HEK293 (cell line): ENCODE data around the gene MEGF6.

Experiments
- CTCF ChIA-PET: fragments of 350-600 bp; formaldehyde crosslinking; extraction: SDS; loops from one replicate; lab custom pipeline; 2021; ENCODE audit warnings: antibody characterized with exemption; lab: Yijun Ruan, JAX
- POLR2A ChIA-PET: fragments of 300-600 bp; formaldehyde crosslinking; extraction: SDS; loops from one replicate; lab custom pipeline; 2020; ENCODE audit warnings: antibody characterized with exemption, inconsistent platforms; lab: Yijun Ruan, JAX
- H3K27ac ChIP-seq: fragments of 200-500 bp; sonication (Bioruptor generic); 2 replicates; pipeline ENCODE4 v1.5.1; 2014; ENCODE audit warnings: low read depth, low read length, control low read depth, inconsistent platforms; ENCODE audit errors: extremely low read depth
- H3K36me3 ChIP-seq, 2 experiments: fragments of 200-500 bp in 1 of 2; sonication (Bioruptor generic) in 1 of 2; 1 replicate in 1 of 2; 2 replicates in 1 of 2; pipeline ENCODE4 v1.5.1; 2014 to 2017; ENCODE audit warnings: inconsistent platforms in 2 of 2, low read length in 2 of 2; ENCODE audit not compliant: control insufficient read depth in 2 of 2, insufficient read depth in 1 of 2
- H3K4me1 ChIP-seq: fragments of 200-500 bp; sonication (Bioruptor generic); 2 replicates; pipeline ENCODE4 v1.5.1; 2014; ENCODE audit warnings: mild to moderate bottlenecking, low read length, inconsistent platforms; ENCODE audit not compliant: control insufficient read depth, insufficient read depth
- H3K4me3 ChIP-seq: 2 replicates; pipeline ENCODE4 v1.5.1; 2011; ENCODE audit warnings: low read depth, mild to moderate bottlenecking, control low read depth, low read length, moderate library complexity
- H3K9me3 ChIP-seq: fragments of 200-500 bp; sonication (Bioruptor generic); 2 replicates; pipeline ENCODE4 v1.5.1; 2014; ENCODE audit warnings: low read depth, low read length, inconsistent platforms; ENCODE audit not compliant: control insufficient read depth, insufficient read depth
- GLIS1 ChIP-seq: fragments of 450-650 bp; formaldehyde crosslinking; IDR thresholded peaks from 2 replicates; pipeline ENCODE4 v1.5.1; 2016; ENCODE audit warnings: missing biosample characterization, missing genetic modification characterization
- GLIS2 ChIP-seq: fragments of 450-650 bp; formaldehyde crosslinking; IDR thresholded peaks from 2 replicates; pipeline ENCODE4 v1.5.1; 2016; ENCODE audit warnings: missing biosample characterization, missing genetic modification characterization
- MEIS1 ChIP-seq: sonication (generic); formaldehyde crosslinking; IDR thresholded peaks from 2 replicates; pipeline ENCODE4 v1.8.1; 2022; ENCODE audit warnings: missing genetic modification reagents, mild to moderate bottlenecking, borderline replicate concordance
- RBAK ChIP-seq: fragments of 450-650 bp; formaldehyde crosslinking; IDR thresholded peaks from 2 replicates; pipeline ENCODE4 v1.5.1; 2016; ENCODE audit warnings: missing biosample characterization, missing genetic modification characterization
- SP2 ChIP-seq: fragments of 450-650 bp; formaldehyde crosslinking; IDR thresholded peaks from 2 replicates; pipeline ENCODE4 v1.5.1; 2016; ENCODE audit warnings: missing biosample characterization, missing genetic modification characterization
- ZNF561 ChIP-seq: fragments of 450-650 bp; IDR thresholded peaks from 2 replicates; pipeline ENCODE4 v1.5.1; 2018; ENCODE audit warnings: missing biosample characterization, missing genetic modification characterization, borderline replicate concordance
- ZNF747 ChIP-seq: fragments of 450-650 bp; formaldehyde crosslinking; IDR thresholded peaks from 2 replicates; pipeline ENCODE4 v1.5.1; 2016; ENCODE audit warnings: missing biosample characterization, missing genetic modification characterization
- ZNF776 ChIP-seq: fragments of 450-650 bp; formaldehyde crosslinking; IDR thresholded peaks from 2 replicates; pipeline ENCODE4 v1.5.0; 2017; ENCODE audit warnings: missing biosample characterization, missing genetic modification characterization, borderline replicate concordance
- ZNF843 ChIP-seq: fragments of 450-650 bp; formaldehyde crosslinking; IDR thresholded peaks from 2 replicates; pipeline ENCODE4 v1.5.1; 2016; ENCODE audit warnings: missing biosample characterization, missing genetic modification characterization
- TF ChIP-seq, protein P1 (sequence below): fragments of 450-650 bp; formaldehyde crosslinking; optimal IDR thresholded peaks from 2 replicates; pipeline ENCODE3; 2016; ENCODE audit warnings: missing biosample characterization, mild to moderate bottlenecking, missing genetic modification characterization
- TF ChIP-seq, protein P2 (sequence below): fragments of 450-650 bp; formaldehyde crosslinking; IDR thresholded peaks from 2 replicates; pipeline ENCODE4 v1.5.0; 2017; ENCODE audit warnings: missing biosample characterization, missing genetic modification characterization, borderline replicate concordance
- TF ChIP-seq, protein P3 (sequence below): fragments of 450-650 bp; formaldehyde crosslinking; conservative IDR thresholded peaks from 2 replicates; pipeline ENCODE4 v1.5.1; 2016; ENCODE audit warnings: low read depth, missing biosample characterization, missing genetic modification characterization

Gene MEGF6

DNA sequence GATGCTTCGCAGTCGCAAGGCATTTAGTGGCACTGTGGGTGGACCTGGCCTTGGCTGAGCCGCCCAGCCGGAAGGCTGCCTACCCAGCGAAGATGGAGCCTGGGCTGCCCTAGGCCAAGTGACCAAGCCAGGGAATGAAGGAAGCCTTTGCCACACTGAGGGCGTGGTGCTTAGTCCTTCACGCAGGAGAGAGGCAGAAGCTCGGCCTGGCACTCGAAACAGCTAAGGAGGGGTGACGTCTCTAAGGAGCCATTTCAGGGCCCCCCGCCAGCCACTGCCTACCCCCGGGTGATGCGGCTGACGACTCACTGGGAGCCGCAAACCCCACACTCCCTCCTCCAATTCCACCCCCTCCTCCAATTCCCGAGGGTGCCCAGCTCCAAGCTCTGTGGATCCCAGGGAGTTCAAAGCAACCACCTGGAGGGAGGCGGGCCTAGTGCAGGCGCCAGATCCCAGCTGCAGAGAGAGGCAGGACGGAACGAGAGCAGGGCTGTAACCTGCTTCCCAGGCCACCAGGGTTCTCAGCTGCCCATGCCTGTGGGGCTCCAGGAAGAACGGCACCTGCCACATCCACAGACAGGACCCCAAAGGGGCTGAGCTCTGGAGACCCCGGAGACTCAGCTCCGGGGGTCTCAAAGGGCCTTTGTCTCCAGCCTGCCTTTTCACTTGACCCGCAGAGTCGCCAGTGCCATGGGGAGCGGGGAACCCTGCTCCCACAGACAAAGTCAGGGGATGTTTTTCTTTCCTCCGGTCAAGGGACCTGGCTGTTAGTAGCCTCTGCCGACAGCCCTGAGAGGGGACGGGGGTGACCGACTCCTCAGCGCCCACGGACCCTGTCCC is 81.0 kb downstream of the MEGF6 start (continued):
- TF ChIP-seq, protein P1, sequence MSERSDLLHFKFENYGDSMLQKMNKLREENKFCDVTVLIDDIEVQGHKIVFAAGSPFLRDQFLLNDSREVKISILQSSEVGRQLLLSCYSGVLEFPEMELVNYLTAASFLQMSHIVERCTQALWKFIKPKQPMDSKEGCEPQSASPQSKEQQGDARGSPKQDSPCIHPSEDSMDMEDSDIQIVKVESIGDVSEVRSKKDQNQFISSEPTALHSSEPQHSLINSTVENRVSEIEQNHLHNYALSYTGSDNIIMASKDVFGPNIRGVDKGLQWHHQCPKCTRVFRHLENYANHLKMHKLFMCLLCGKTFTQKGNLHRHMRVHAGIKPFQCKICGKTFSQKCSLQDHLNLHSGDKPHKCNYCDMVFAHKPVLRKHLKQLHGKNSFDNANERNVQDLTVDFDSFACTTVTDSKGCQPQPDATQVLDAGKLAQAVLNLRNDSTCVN (tag by site-specific recombination) = peak; percentile 2
- TF ChIP-seq MEIS1 (CRISPR knock-in tag) (no peak), SP2 (tag by site-specific recombination) (0 out of 2 replicates have a peak, but pooled peaks have one; percentile 6), ZNF776 (tag by site-specific recombination) (no peak), ZNF747 (tag by site-specific recombination) (no peak), ZNF843 (no peak)
- TF ChIP-seq, protein P2, sequence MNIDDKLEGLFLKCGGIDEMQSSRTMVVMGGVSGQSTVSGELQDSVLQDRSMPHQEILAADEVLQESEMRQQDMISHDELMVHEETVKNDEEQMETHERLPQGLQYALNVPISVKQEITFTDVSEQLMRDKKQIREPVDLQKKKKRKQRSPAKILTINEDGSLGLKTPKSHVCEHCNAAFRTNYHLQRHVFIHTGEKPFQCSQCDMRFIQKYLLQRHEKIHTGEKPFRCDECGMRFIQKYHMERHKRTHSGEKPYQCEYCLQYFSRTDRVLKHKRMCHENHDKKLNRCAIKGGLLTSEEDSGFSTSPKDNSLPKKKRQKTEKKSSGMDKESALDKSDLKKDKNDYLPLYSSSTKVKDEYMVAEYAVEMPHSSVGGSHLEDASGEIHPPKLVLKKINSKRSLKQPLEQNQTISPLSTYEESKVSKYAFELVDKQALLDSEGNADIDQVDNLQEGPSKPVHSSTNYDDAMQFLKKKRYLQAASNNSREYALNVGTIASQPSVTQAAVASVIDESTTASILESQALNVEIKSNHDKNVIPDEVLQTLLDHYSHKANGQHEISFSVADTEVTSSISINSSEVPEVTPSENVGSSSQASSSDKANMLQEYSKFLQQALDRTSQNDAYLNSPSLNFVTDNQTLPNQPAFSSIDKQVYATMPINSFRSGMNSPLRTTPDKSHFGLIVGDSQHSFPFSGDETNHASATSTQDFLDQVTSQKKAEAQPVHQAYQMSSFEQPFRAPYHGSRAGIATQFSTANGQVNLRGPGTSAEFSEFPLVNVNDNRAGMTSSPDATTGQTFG (tag by site-specific recombination) = no peak

DNA sequence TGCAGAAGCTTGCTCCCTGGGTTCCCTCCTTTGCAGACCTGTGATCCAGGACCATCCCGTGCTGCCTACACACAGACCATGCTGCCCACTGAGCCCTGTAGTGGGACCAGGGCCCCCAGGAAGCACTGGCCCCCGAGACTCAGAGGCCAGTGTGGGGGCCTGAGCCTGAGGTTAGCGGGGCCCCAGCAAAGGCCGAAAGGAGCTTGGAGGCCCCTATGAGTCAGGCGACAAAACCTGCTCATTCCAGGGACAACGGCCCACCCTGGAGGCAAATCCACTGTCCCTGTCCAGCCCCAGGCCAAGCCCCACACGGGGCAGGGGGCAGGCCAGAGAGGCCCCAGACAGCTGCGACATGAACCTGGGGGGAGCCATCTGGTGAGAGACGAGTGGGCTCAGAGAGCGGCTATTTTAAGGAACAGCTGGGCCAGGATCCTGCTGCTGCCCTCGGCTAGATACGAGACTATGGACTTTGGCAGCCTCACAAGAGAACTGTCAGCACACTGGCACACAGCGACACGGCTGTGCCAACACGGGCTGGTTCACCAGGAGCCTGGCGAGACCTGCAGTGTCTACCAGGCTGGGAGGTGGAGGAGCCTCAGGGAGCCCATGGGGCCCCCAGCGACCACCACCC is 82.1 kb downstream of the MEGF6 start:
- POLR2A ChIA-PET = no interaction called here
- TF ChIP-seq GLIS2 = peak; percentile 10; the same call in 1 of the 2 replicates
- TF ChIP-seq, protein P3, sequence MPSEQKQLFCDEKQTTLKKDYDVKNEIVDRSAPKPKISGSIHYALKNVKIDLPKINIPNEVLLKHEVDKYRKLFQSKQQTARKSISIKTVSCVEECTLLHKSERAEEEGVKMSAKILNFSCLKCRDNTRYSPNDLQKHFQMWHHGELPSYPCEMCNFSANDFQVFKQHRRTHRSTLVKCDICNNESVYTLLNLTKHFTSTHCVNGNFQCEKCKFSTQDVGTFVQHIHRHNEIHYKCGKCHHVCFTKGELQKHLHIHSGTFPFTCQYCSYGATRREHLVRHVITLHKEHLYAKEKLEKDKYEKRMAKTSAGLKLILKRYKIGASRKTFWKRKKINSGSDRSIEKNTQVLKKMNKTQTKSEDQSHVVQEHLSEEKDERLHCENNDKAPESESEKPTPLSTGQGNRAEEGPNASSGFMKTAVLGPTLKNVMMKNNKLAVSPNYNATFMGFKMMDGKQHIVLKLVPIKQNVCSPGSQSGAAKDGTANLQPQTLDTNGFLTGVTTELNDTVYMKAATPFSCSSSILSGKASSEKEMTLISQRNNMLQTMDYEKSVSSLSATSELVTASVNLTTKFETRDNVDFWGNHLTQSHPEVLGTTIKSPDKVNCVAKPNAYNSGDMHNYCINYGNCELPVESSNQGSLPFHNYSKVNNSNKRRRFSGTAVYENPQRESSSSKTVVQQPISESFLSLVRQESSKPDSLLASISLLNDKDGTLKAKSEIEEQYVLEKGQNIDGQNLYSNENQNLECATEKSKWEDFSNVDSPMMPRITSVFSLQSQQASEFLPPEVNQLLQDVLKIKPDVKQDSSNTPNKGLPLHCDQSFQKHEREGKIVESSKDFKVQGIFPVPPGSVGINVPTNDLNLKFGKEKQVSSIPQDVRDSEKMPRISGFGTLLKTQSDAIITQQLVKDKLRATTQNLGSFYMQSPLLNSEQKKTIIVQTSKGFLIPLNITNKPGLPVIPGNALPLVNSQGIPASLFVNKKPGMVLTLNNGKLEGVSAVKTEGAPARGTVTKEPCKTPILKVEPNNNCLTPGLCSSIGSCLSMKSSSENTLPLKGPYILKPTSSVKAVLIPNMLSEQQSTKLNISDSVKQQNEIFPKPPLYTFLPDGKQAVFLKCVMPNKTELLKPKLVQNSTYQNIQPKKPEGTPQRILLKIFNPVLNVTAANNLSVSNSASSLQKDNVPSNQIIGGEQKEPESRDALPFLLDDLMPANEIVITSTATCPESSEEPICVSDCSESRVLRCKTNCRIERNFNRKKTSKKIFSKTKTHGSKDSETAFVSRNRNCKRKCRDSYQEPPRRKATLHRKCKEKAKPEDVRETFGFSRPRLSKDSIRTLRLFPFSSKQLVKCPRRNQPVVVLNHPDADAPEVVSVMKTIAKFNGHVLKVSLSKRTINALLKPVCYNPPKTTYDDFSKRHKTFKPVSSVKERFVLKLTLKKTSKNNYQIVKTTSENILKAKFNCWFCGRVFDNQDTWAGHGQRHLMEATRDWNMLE (tag by site-specific recombination) = no peak
- Histone ChIP-seq H3K4me3 (no peak overlapping the region), H3K36me3 (no peaks in the 10 kb centered on the region), H3K4me1 (no peaks in the 10 kb centered on the region), H3K9me3 (no peaks in the 10 kb centered on the region), H3K27ac (no peak overlapping the region)
- CTCF ChIA-PET = interaction anchor here (0.9 to 1.3 kb wide), 4 partner anchors 11 to 90 kb away, joined by 3 to 7 read pairs (median 4); no protein-coding TSS in a partner anchor

DNA sequence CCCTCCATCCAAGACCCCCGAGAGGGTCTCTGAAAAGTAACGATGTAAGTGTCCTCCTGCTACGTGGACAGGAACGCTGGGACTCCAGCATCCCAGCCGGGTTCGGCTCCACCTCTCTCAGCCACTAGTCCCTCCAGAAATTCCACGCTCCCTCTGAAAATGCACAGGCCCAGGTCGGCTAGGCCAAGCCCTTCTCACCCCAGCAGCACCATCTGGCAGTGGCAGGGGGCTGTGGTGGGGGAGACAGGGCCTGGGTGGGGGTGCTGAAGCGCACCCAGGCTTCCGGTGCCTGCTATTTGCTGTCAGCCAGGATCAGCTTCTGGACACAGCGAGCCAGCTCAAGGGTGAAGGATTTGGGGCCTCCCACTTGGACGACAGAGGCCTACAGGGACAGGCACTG is 83.5 kb downstream of the MEGF6 start:
- Histone ChIP-seq H3K4me3 (no peak overlapping the region), H3K9me3 (no peaks in the 10 kb centered on the region), H3K27ac (no peak overlapping the region), H3K36me3 (no peaks in the 10 kb centered on the region), H3K4me1 (no peaks in the 10 kb centered on the region)
- TF ChIP-seq GLIS1 (tag by site-specific recombination) (peak; percentile 45; the same call in 1 of the 2 replicates), RBAK (no peak), ZNF561 (no peak)
- POLR2A ChIA-PET = no interaction called here
- CTCF ChIA-PET = interaction anchor here (0.5 to 1.3 kb wide), 3 partner anchors 10 to 319 kb away, joined by 3 to 6 read pairs (median 3); no protein-coding TSS in a partner anchor
